A673 (cell line): ENCODE data around the gene PDGFA.

Experiments used
- CTCF ChIP-seq: fragments of 300-800, 200-600 bp; sonication (generic); conservative IDR thresholded peaks from 2 replicates; pipeline ENCODE4 v1.5.1; 2017; ENCODE audit warnings: low read depth, mild to moderate bottlenecking, antibody characterized with exemption, low read length, moderate library complexity, mixed read lengths
- EZH2 ChIP-seq: fragments of 200-600 bp; sonication (generic); IDR thresholded peaks from 2 replicates; pipeline ENCODE4 v1.6.1; 2017; ENCODE audit warnings: borderline replicate concordance, low read depth, mild to moderate bottlenecking, mixed read lengths, antibody characterized with exemption, low read length; ENCODE audit not compliant: poor library complexity, severe bottlenecking

- TF ChIP-seq CTCF (no peak), EZH2 (no peak)
Observed at GRCh38 chr7:504221-505111, 15.2 kb downstream of the PDGFA start.
